Spleen (tissue), 7 donors: ENCODE measurements around the gene ZBTB7C.
A peak's percentile ranks its signal among the peaks of the same experiment; 100 is the strongest.

Experiments
- POLR2A ChIP-seq, 3 donors: fragments of 450-650 bp; IDR thresholded peaks; one replicate each; pipeline ENCODE4 v1.5.1; 2017; ENCODE audit warnings: antibody characterized with exemption in 3 of 3, mild to moderate bottlenecking in 1 of 3
- POLR2AphosphoS5 ChIP-seq, 3 donors: sonication (generic); formaldehyde crosslinking; IDR thresholded peaks; one replicate each; pipeline ENCODE4 v1.5.1; 2017; ENCODE audit warnings: antibody characterized with exemption in 3 of 3
- TF ChIP-seq, protein P1 (sequence below), 11 experiments: fragments of 200-600 bp in 7 of 11; fragments of 450-650 bp in 4 of 11; sonication (generic) in 4 of 11; IDR thresholded peaks in 8 of 11; conservative IDR thresholded peaks in 3 of 11; 1 replicate in 7 of 11; 2 replicates in 4 of 11; pipeline versions ENCODE4 v1.4.0 to v1.8.0; 2016 to 2021; ENCODE audit warnings: antibody characterized with exemption in 11 of 11, inconsistent platforms in 4 of 11, mild to moderate bottlenecking in 1 of 11
- donor health status: DM: no; HTN: no; CAD: no; lungs with moderate emphysema.
- donor health status: DM: no; HTN: no; CAD: no.
- donor health status: DM: no; HTN: no; CAD: no.

DNA sequence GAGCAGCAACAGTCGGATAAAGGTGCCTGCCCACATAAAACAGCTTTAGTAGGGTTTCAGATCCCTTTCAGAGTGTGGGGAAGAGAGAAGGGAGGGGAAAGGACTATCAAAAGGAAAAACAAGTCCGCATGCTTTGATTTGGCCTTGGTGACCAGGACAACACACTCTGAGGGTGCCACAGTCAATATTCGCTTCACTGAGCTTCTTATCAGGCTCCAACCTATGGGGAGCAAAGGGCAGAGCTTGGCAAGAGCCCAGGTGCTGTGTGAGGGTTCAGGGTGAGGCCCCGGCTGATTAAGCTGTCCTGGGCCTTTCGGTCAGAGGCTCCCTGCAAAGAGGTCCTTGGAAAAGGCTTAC is 241.3 kb downstream of the ZBTB7C start:
- TF ChIP-seq, protein P1, sequence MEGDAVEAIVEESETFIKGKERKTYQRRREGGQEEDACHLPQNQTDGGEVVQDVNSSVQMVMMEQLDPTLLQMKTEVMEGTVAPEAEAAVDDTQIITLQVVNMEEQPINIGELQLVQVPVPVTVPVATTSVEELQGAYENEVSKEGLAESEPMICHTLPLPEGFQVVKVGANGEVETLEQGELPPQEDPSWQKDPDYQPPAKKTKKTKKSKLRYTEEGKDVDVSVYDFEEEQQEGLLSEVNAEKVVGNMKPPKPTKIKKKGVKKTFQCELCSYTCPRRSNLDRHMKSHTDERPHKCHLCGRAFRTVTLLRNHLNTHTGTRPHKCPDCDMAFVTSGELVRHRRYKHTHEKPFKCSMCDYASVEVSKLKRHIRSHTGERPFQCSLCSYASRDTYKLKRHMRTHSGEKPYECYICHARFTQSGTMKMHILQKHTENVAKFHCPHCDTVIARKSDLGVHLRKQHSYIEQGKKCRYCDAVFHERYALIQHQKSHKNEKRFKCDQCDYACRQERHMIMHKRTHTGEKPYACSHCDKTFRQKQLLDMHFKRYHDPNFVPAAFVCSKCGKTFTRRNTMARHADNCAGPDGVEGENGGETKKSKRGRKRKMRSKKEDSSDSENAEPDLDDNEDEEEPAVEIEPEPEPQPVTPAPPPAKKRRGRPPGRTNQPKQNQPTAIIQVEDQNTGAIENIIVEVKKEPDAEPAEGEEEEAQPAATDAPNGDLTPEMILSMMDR (IDR thresholded peaks at IDR 0.05 in 8 of 11, conservative IDR thresholded peaks at IDR 0.05 in 3 of 11), result no peak
- peak in 1 of 3 donors; percentile 62 for TF ChIP-seq POLR2AphosphoS5 (IDR thresholded peaks at IDR 0.05)
- TF ChIP-seq POLR2A (IDR thresholded peaks at IDR 0.05), result no peak
